GM21717 (cell line): ENCODE data around the gene USP31.

ENCODE experiments used
- ATAC-seq: cut with Tn5 transposase; IDR thresholded peaks from one replicate; pipeline ENCODE4 v1.9.1; 2021; ENCODE audit warnings: mild to moderate bottlenecking, moderate library complexity; ENCODE audit not compliant: unreplicated experiment

The USP31 gene

GRCh38 chr16:23132775-23133463, 16.3 kb downstream of the USP31 start:
- no peak for ATAC-seq

DNA sequence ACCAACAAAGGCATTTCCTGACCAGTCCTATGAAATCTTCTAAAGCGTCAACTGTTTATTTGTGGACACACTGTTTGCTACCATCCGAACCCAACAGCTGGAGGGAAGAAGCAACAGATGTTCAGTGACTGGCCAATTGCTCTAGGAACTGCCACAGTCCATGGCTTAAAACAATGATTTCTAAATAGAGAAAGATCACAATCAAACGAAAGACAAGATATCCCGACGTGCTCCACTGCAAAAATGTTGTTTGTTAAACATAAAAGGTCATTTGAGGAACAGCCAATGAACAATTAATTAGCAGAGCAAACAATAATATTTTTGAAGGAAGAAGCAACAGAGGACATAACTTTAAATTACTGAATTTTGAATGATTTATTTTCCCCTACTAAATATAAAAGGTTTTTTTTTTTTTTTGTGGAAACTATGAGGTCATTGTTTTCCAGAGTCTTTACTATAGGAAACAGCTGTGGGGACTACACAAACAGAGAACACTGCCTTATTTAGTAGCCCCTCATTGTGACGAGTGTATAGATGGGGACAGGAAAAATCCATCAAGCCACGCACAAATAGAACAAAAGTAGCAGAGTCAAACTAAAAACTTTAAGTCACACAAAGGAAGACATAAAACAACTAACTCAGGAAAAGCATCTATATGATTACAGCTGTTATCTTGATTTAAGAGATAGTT, 17.2 kb downstream of the USP31 start:
- no peak for ATAC-seq

DNA sequence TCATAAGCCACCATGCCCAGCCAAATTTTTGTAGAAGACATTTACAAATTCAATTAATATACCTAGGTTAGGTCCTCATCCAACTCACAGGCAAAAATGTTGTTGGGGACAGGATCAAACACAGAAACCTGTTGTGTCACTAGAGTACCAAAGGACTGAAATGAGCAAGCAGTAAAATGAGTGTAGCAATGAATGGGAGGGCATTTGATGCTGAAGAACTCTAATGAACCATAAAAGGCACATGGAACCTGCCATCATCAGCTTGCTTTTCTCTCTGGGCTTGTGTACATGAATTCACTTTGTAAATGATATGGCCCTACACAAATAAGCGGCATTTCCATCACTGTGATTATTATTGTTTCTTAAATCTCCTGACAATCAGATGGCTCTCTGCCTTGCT, 17.8 kb downstream of the USP31 start:
- ATAC-seq = no peak

DNA sequence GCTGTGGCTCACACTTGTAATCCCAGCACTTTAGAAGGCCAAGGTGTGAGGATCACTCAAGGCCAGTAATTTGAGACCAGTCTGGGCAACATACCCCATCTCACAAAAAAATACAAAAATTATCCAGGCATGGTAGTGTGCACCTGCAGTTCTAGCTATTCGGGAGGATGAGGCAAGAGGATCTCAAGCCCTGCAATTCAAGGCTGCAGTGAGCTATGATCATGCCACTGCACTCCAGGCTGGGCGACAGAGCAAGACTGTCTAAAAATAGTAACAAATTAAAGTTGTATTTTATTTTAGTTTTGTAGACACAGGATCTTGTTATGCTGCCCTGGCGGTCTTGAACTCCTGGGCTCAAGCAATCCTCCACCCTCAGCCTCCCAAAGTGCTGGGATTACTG, 18.2 kb downstream of the USP31 start:
- no peak for ATAC-seq

GRCh38 chr16:23129686-23130085, 19.6 kb downstream of the USP31 start:
- ATAC-seq = no peak

GRCh38 chr16:23128056-23128455, 21.2 kb downstream of the USP31 start:
- no peak for ATAC-seq

DNA sequence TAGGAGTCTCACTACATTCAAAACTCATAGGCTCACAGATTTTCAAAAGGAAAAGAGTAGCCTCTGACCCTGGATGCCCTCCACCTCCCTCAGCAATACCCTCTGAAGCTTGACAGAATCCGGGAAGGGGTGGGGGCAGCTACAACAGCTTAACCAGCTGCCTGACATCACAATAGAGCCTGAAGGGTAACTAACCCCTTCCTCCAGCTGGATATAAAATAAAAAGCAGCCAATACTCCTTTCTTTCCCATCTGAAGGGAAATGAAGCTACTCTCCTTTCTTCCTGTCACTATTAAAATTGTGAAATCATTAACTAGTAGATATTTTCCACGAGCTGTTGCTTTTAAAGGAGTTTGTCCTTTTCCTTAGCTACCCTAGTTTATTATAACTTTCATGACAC, 24.0 kb downstream of the USP31 start:
- ATAC-seq = no peak

DNA sequence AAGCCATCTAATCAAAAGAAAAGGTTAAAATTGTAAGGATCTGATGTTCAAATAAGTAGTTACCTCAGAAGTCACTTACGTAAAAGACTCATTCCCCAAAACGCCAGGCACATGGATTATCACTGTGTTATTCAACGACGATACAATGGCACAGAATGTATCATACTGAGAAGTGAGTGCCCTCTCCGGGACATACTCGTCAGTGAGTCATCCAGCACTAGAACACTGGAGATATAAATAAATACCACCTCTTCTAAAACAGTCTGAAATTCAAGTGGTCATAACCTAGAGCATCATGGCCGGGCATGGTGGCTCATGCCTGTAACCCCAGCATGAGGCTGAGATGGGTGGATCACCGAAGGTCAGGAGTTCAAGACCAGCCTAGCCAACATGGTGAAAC, 24.9 kb downstream of the USP31 start:
- no peak for ATAC-seq

DNA sequence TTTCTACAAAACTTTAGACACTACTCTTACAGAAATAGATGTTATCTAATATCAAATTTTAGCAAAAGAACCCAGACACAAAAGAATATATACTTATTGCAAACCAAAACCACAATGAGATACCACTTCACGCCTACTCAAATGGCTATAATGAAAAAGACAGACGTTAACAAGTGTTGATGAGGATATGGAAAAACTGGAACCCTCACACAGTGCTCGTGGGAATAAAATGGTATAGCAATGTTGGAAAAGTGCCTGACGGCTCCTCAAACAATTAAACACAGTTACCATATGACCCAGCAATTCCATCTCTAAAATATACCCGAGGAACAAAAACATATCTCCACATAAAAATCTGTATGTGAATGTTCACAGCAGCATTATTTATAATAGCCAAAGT, 27.1 kb downstream of the USP31 start:
- no peak for ATAC-seq

DNA sequence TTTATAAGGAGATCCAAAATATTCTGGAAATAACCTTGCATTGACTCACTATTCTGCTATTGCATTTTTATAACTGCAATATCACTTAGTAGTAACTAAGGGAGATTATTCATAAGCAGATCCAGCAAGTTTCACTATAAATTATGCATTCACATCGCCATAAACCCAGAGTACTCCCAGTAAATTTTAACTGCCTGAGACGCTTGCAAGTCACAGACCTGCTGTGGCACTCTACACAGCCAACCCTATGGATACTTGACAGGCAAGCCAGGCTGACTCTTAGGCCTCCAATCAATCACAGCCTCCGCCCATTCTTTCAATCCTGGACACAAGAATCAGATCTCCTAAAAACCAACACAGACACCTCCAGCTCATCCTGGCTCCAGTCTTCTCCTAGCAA, 28.2 kb downstream of the USP31 start:
- no peak for ATAC-seq

DNA sequence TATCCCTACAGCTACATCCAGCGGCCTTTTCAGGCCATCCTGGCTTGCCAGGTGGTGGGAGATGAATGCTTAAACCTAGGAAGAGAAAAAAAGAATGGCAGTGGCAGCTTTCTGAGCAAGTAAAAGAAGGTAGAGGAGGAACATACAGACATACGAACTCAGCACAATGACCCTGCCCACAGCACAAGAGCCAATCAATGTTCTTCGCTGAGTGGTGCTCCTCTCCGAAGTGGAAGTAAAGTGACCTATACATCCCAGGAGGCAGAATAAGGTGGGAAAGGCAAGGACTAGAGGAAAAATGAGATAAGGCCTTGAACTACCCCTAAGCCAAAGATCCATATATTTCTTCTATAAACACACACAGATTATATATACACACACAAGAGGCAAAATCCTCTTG, 28.7 kb downstream of the USP31 start:
- ATAC-seq = no peak

GRCh38 chr16:23119570-23119969, 29.7 kb downstream of the USP31 start:
- no peak for ATAC-seq

- no peak for ATAC-seq
Observed at GRCh38 chr16:23114131-23114904, 34.9 kb downstream of the USP31 start.

DNA sequence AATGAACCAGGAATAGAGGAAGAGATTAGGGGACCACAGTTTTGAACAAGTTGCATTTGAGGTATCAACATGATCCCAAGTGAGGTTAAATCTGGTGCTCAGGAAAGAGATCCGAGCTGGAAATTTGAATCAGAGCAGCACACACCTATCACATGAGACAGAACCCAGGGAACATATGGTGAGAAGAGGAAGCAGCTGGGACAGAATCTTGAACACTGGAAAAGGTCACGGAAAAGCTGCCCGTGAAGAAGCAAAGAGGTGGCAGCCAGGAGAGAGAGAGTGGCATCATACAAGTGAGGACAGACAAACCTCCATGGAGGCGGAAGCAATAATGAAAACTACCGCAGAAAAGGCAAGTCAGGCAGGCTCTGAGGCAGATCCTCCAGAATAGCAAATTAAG, 36.1 kb downstream of the USP31 start:
- ATAC-seq = no peak

DNA sequence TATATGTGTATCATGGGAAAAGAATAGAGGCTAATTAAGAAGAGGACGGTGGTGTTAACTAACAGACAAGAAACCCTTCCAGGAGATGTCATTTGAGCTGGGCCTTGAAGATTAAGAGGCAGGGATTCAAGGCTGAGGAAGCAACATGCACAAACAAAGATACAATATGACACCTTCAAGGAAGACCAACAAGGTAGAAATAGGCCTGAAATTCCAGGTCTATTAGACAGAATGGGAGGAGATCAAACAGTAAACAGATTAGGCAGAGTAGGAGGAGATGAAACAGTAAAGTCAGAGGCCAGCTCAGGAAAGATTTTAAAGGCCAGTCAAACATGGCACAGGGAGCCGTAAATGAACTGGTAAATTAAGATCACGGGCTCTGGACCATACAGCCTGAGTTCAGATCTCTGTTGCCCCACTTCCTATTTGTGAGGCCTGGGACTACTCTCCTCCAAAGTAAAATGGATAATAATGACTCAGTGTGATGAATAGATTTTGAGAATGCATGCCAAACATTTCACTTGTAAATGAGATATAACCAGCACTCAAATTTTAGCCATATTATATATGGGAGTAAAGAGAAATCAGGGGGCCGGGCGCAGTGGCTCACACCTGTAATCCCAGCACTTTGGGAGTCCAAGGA, 38.9 kb downstream of the USP31 start:
- ATAC-seq = no peak

DNA sequence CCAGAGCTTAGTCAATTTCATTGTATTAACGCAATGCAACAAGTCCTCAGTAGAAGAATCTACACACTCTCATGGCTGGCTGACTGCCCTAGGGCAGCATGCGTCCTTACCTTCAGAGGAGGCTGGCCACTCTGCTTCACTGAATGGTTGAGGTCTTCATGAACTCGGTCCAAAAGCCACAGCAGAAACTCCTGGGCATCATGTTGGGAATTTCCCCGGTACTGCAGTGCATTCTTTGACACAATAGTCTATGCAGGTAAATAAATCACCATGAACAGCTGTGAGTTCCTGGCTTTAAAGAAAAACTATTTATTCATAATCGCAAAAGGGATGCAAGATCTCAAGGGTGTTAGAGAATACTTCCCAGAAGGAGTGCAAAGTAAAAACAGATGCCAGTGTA, 41.3 kb downstream of the USP31 start:
- ATAC-seq = no peak

GRCh38 chr16:23107117-23107516, 42.1 kb downstream of the USP31 start:
- ATAC-seq = no peak

DNA sequence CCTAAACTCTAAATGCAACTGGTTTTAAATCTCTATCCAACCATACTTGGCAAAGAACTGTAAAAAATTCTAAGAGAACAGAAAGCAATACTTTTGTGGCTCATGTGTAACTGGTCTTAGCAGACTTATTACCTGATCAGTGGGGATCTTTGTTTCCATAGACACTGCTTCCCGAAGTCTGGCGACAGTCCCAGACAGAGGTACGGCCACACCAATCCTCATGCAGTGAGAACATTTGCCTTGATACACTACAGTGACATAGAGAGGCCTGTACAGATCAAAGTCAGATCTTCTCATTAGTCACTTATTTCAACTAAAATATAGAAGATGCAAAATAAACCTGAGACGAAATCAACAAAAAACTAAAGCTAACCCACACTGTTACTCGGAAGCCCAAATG, 43.9 kb downstream of the USP31 start:
- ATAC-seq = no peak

DNA sequence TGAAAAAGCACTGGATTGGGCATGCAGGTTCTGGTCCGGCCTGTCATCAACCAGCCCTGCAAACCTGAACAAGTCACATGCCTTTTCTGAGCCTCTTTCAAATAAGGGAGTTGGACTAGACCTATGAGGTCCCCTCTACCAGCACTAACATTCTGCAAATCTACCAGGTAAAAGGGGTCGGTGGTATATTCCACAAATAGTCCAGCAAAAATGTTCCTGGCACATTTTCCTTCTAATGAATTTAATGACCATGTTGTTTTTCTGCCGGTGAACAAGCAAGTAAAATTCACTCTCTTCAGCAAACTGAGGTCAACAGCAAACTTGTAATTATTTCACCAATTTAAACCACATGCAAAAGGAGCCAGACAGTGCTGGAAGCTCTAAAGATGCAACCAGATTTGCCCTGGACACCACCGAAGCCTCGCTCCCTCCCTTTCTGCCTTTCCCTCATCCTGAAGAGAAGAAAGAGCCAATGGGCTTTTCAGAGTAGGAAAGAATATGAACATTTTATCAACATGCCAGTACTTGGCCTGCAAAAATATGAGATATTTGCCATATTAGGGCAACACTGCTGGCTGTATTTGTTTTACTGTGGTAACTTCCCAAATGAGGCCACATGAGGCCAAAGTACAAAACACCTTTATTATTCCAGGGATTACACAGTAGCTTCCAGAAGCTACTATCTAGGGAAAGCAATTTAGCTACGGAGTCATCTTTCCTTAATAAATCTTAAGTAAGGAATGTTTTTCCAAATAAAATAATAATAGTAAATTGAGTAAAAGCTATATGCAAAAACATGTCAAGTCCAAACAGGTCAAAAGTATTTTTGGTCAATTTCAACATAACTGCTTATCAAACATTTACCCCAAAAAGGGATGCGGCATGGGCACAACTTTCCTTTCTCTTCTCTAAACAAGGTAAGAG, 45.0 kb downstream of the USP31 start:
- no peak for ATAC-seq

DNA sequence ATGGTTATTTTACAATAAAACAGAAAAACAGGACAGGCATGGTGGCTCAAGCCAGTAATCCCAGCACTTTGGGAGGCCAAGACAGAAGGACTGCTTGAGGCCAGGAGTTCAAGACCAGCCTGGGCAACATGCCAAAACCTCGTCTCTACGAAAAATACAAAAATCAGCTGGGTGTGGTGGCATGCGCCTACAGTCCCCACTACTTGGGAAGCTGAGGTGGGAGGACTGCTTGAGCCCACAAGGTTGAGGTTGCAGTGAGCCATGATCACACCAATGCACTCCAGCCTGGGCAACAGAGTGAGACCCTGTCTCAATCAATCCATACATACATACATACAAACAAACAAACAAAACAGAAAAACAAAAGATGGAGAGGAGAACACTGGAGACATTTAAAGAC, 45.6 kb downstream of the USP31 start:
- ATAC-seq = no peak
